Endothelial cell of umbilical vein (primary cell): ENCODE results near the gene RGS19.
A peak's percentile ranks its signal among the peaks of the same experiment; 100 is the strongest.

ENCODE experiments used
- EZH2 ChIP-seq: IDR thresholded peaks from 2 replicates; pipeline ENCODE4 v1.6.1; 2012; ENCODE audit warnings: borderline replicate concordance, low read depth, mild to moderate bottlenecking, moderate library complexity, low read length, inconsistent platforms; ENCODE audit not compliant: severe bottlenecking
- FOS ChIP-seq: IDR thresholded peaks from 2 replicates; pipeline ENCODE4 v1.6.1; 2011; ENCODE audit warnings: mild to moderate bottlenecking, low read length, moderate library complexity, borderline replicate concordance; ENCODE audit not compliant: insufficient read depth
- JUN ChIP-seq: IDR thresholded peaks from 2 replicates; pipeline ENCODE4 v1.6.1; 2011; ENCODE audit warnings: borderline replicate concordance, low read depth; ENCODE audit not compliant: insufficient read length, insufficient read depth
- POLR2A ChIP-seq: IDR thresholded peaks from 2 replicates; pipeline ENCODE4 v1.6.1; 2012; ENCODE audit warnings: low read depth, mild to moderate bottlenecking, control low read depth, low read length
- TF ChIP-seq, protein P1 (sequence below), 2 donors: IDR thresholded peaks; 1 replicate in 1 of 2; 2 replicates in 1 of 2; pipeline ENCODE4 v1.5.1; 2011; ENCODE audit warnings: low read length in 2 of 2, mild to moderate bottlenecking in 2 of 2, moderate library complexity in 2 of 2, control low read depth in 1 of 2, inconsistent platforms in 1 of 2, low read depth in 1 of 2; ENCODE audit not compliant: insufficient read depth in 1 of 2; ENCODE audit errors: extremely low read depth in 1 of 2
- TF ChIP-seq, protein P2 (sequence below): IDR thresholded peaks from 2 replicates; pipeline ENCODE4 v1.6.1; 2011; ENCODE audit not compliant: insufficient read depth, insufficient read length

DNA sequence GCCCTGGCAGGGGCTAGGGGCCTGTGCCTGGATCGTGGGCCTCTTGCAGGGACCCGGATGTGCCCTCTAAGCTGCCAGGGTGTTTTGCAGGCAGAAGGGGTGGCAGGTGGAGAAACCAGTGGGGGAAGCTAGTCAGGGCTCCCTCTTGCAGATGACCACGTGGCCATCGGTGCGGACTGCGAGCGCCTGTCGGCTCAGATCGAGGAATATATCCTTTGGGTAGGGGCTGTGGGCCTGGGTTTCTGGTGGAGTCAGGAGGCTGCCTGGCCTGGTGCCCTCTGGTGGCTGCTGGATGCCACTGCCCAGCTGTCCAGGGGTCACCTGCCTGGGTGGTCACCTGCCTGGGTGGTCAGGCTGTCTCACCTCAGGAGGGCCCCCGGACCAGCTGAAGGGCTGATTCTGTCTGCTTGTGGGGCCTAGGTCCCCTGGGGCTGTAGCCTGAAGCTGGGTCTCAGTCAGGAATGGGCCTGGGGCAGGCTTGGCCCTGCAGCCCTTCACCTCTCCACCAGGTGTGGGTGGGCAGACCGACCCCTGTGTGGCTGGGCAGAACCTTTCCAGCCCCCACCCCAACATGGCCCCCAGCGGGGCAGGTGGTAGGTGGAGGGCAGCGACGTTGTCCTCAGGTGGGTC lies 9.6 kb downstream of the RGS19 start:
- no peak for TF ChIP-seq FOS
- TF ChIP-seq, protein P1, sequence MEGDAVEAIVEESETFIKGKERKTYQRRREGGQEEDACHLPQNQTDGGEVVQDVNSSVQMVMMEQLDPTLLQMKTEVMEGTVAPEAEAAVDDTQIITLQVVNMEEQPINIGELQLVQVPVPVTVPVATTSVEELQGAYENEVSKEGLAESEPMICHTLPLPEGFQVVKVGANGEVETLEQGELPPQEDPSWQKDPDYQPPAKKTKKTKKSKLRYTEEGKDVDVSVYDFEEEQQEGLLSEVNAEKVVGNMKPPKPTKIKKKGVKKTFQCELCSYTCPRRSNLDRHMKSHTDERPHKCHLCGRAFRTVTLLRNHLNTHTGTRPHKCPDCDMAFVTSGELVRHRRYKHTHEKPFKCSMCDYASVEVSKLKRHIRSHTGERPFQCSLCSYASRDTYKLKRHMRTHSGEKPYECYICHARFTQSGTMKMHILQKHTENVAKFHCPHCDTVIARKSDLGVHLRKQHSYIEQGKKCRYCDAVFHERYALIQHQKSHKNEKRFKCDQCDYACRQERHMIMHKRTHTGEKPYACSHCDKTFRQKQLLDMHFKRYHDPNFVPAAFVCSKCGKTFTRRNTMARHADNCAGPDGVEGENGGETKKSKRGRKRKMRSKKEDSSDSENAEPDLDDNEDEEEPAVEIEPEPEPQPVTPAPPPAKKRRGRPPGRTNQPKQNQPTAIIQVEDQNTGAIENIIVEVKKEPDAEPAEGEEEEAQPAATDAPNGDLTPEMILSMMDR (IDR thresholded peaks at IDR 0.05; ENCODE audit: extremely low read depth in 1 of 2, insufficient read depth in 1 of 2, low read depth in 1 of 2, low read length in 2 of 2), result peak; percentile 79 to 95
- TF ChIP-seq JUN, result no peak
- TF ChIP-seq, protein P2, sequence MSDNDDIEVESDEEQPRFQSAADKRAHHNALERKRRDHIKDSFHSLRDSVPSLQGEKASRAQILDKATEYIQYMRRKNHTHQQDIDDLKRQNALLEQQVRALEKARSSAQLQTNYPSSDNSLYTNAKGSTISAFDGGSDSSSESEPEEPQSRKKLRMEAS, result peak; percentile 48
- TF ChIP-seq POLR2A, result no peak
- no peak for TF ChIP-seq EZH2
